ENCODE results near the gene TIGD6. TPM values are rescaled to one million over a fixed set of nuclear protein-coding genes. Genes with fewer than 3 reads are reported as not detected.

Gene TIGD6
- total and polyA plus RNA-seq, 10 of the 15 experiments (the other 5 are each of a cell fraction or from before 2014, with no cell fraction given) = 0.84 to 4.1 (median 2.7) TPM

DNA sequence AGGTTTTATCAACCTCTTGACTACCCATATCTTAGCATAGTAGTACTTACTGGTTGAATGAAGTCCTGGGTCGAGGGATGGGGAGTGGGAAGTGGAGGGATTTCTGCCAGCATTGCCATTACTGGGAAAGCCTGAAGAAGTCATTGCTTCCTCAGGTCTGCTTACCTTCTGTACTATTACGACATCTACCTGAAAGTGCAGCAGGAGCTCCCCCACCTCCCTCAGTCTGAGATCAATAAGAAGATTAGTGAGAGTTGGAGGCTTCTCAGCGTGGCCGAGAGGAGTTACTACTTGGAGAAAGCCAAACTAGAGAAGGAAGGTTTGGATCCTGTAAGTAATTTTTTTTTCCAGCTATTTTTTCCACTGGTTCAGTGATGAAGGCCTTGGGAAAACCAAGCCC lies 5.9 kb upstream of the TIGD6 start:
- ChIA-PET POLR2A (no interaction called here), SMC1A (ENCODE audit: uncharacterized antibody, unreplicated experiment) (interaction anchor here (0.7 to 1.6 kb wide), 7 partner anchors 10 to 175 kb away, joined by 3 to 5 read pairs (median 4); no protein-coding TSS in a partner anchor), CTCF (interaction anchor here (0.6 to 4.8 kb wide), 6 partner anchors 13 to 339 kb away, joined by 3 to 23 read pairs (median 4); no protein-coding TSS in a partner anchor), RAD21 (ENCODE audit: unreplicated experiment) (interaction anchor here (0.6 to 1.4 kb wide), 3 partner anchors 112 to 149 kb away, joined by 3 to 5 read pairs (median 4); partner anchors contain the start of gene PDGFRB)
- Histone ChIP-seq H2AFZ (ENCODE audit: control insufficient read depth, low read depth, low read length) (no peak overlapping the region), H3K36me3 (ENCODE audit: control insufficient read depth in 2 of 2, insufficient read depth in 2 of 2, low read length in 1 of 2) (peaks cover 10 to 33% of the 10 kb centered on the region in 2 experiments), H4K20me1 (ENCODE audit: control insufficient read depth, insufficient read depth) (no peaks in the 10 kb centered on the region), H3K4me3 (no peak overlapping the region), H3K79me2 (ENCODE audit: control insufficient read depth, insufficient read depth, low read length) (peaks cover 41% of the 10 kb centered on the region), H3K27ac (ENCODE audit: control insufficient read depth, insufficient read depth) (no peak overlapping the region), H3K4me2 (ENCODE audit: control insufficient read depth, insufficient read depth) (no peak overlapping the region), H3K4me1 (ENCODE audit: control insufficient read depth, insufficient read depth, low read length) (peaks cover 3% of the 10 kb centered on the region; the same call in 1 of the 2 replicates), H3K27me3 (replicated peaks in 1 of 2; ENCODE audit: control insufficient read depth in 2 of 2, insufficient read depth in 2 of 2, low read length in 1 of 2) (no peaks in the 10 kb centered on the region), H3K9me3 (replicated peaks; ENCODE audit: control insufficient read depth, insufficient read depth, low read length) (no peaks in the 10 kb centered on the region), H3K9ac (ENCODE audit: control insufficient read depth, insufficient read depth, low read length) (no peak overlapping the region)
- intact Hi-C loops (cut with micrococcal nuclease; ENCODE audit: unreplicated experiment) (no loop called here), in situ Hi-C loops (cut with MboI) (no loop called here)
- no peak for TF ChIP-seq SIX5 (IDR thresholded peaks at IDR 0.05; ENCODE audit: low read depth, low read length, severe bottlenecking)
- TF ChIP-seq NFYA (IDR thresholded peaks at IDR 0.05; ENCODE audit: borderline replicate concordance, low read depth, low read length) = no peak
- no peak for TF ChIP-seq PAX8 (IDR thresholded peaks at IDR 0.05)
- TF ChIP-seq ZZZ3 (IDR thresholded peaks at IDR 0.05; ENCODE audit: control insufficient read depth, insufficient read length, low read depth) = no peak
- no peak for TF ChIP-seq SUZ12 (IDR thresholded peaks at IDR 0.05; ENCODE audit: unreplicated experiment)
- TF ChIP-seq RB1 (IDR thresholded peaks at IDR 0.05; ENCODE audit: borderline replicate concordance) = no peak
- no peak for TF ChIP-seq GATAD2B (conservative IDR thresholded peaks at IDR 0.05; ENCODE audit: low read depth)
- TF ChIP-seq SMARCA5 (IDR thresholded peaks at IDR 0.05) = no peak
- no peak for TF ChIP-seq ZNF207 (IDR thresholded peaks at IDR 0.05; ENCODE audit: borderline replicate concordance)
- TF ChIP-seq DPF2 (IDR thresholded peaks at IDR 0.05) = no peak
- TF ChIP-seq MYB (IDR thresholded peaks at IDR 0.05; ENCODE audit: borderline replicate concordance, low read depth, low read length) = no peak
- no peak for TF ChIP-seq CEBPB (IDR thresholded peaks at IDR 0.05; ENCODE audit: borderline replicate concordance in 1 of 2, low read depth in 2 of 2, low read length in 2 of 2)
- TF ChIP-seq JUNB (IDR thresholded peaks at IDR 0.05) = no peak
- no peak for TF ChIP-seq NFXL1 (IDR thresholded peaks at IDR 0.05; ENCODE audit: borderline replicate concordance)
- TF ChIP-seq, protein P1, sequence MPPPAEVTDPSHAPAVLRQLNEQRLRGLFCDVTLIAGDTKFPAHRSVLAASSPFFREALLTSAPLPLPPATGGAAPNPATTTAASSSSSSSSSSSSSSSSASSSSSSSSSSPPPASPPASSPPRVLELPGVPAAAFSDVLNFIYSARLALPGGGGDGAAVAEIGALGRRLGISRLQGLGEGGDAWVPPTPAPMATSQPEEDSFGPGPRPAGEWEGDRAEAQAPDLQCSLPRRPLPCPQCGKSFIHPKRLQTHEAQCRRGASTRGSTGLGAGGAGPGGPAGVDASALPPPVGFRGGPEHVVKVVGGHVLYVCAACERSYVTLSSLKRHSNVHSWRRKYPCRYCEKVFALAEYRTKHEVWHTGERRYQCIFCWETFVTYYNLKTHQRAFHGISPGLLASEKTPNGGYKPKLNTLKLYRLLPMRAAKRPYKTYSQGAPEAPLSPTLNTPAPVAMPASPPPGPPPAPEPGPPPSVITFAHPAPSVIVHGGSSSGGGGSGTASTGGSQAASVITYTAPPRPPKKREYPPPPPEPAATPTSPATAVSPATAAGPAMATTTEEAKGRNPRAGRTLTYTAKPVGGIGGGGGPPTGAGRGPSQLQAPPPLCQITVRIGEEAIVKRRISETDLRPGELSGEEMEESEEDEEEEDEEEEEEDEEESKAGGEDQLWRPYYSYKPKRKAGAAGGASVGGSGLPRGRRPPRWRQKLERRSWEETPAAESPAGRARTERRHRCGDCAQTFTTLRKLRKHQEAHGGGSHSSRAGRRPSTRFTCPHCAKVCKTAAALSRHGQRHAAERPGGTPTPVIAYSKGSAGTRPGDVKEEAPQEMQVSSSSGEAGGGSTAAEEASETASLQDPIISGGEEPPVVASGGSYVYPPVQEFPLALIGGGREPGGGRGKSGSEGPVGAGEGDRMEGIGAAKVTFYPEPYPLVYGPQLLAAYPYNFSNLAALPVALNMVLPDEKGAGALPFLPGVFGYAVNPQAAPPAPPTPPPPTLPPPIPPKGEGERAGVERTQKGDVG (CRISPR knock-in tag; IDR thresholded peaks at IDR 0.05) = no peak
- TF ChIP-seq, protein P2, sequence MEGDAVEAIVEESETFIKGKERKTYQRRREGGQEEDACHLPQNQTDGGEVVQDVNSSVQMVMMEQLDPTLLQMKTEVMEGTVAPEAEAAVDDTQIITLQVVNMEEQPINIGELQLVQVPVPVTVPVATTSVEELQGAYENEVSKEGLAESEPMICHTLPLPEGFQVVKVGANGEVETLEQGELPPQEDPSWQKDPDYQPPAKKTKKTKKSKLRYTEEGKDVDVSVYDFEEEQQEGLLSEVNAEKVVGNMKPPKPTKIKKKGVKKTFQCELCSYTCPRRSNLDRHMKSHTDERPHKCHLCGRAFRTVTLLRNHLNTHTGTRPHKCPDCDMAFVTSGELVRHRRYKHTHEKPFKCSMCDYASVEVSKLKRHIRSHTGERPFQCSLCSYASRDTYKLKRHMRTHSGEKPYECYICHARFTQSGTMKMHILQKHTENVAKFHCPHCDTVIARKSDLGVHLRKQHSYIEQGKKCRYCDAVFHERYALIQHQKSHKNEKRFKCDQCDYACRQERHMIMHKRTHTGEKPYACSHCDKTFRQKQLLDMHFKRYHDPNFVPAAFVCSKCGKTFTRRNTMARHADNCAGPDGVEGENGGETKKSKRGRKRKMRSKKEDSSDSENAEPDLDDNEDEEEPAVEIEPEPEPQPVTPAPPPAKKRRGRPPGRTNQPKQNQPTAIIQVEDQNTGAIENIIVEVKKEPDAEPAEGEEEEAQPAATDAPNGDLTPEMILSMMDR (IDR thresholded peaks at IDR 0.05 in 2 of 3, conservative IDR thresholded peaks at IDR 0.05 in 1 of 3; ENCODE audit: control insufficient read depth in 2 of 3, extremely low read depth in 1 of 3, insufficient read depth in 1 of 3, low read depth in 3 of 3, low read length in 3 of 3) = no peak
- no TSS peak for BruUV-seq (replicated peaks)
- 98% methylated on average over 4 of the region's 4 CpGs for WGBS (ENCODE audit: insufficient coverage, insufficient replicate concordance, low lambda C conversion rate, missing lambda C conversion rate)
- FAIRE-seq (no peak), ATAC-seq (no peak), DNase-seq (ENCODE audit: low read depth, low spot score) (no peak)

Measured in GM12878 (cell line).